Skeletal muscle cell (primary cell): ENCODE measurements around the gene HAAO.
"Not testable (repeated sequence)": the region's sequence is repeated elsewhere in the genome, so short reads cannot be mapped to it uniquely, and the experiment has no call there.

Experiments
- DNase-seq: peaks from one replicate; pipeline ENCODE4 v3.0.0-alpha.2; 2010; ENCODE audit warnings: low read depth
- H3K4me3 ChIP-seq: 2 replicates; pipeline ENCODE4 v1.5.1; 2011; ENCODE audit warnings: low read depth, mild to moderate bottlenecking, control low read depth, low read length, moderate library complexity

HAAO gene

DNA sequence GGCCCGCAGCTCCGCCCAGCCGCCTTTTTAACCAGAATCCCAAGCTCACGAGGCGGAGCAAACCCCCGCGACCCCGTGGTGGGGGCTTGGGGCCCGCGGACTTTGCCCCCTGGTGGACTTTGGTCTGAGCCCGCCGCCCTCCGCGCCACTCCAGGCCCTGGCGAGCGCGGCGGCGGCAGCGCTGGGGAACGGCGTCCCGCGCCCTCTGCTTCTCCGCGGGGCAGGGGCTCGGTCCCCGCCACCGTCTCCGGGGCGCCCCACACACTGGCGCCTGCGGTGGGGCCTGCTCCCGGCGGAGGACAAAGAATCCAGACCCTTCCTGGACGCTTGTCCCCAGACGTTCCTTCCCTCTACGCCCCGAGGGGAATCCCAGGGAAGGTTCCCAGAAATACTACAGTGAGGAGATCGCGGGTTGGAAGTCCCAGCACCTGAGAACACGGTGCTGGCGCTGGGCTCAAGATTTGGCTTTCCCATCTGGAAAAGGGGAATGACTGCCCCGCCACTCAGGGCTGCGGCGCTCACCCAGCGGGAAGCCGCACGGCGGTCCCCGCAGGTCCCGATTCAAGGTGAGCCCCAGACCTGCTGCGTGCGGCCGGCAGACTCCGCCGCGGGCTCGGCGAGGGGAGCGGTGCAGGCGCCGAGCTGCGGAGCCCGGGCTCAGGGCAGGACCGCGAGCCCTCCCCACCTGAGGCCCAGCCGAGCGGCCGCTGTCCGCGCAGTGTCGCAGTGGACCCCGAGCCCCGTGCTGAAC lies at the start of gene HAAO:
Gene HAAO (minus strand): TSS at position 1 of the 751 bp plus-strand sequence. CDS start 47 bp downstream, outside the sequence.
- no peak for DNase-seq

DNA sequence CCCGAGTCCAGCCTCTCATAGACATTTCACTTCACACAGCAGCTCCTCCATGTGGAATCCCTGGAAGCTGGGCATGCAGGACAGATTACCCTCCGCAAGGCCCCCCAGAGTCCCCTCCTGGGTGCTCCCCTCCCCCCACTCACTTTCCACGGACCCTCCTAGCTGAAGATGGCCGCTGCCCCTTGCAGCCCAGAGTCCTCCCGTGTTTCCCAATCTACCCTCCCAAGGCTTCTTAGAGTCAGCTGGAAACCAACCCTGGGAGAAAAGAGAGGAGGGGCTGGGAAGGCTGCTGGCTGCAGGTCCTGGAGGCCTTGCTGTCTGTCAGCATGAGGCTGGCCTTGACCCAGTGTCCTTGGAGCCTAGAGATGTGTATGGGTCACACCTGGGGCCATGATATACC lies 49.0 kb upstream of the HAAO start:
- no peak for DNase-seq
- H3K4me3 ChIP-seq = no peak overlapping the region

More for the DNA sequence above, at the start of gene HAAO:
- H3K4me3 ChIP-seq = peak within 1 kb of the TSS; percentile 42

DNA sequence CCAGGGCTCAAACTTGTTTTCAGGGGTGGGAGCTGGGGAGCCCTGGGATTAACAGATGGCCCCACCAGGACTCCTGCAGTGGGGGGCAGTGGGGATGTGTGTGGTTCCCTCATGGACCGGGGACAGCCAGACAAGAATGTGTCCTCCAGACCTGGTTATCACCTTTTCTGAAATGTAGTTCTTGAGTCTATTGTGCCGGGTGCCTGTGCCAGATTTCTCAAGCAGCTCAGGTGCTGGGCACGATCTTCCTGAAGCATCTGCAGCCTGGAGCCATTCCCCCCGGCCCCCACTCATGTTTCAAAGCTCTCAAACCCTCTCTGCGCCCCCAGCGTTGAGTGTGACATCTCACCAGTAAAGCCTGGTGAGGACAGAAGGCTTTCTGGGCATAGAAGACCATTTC lies 48.4 kb upstream of the HAAO start:
- no peak overlapping the region for H3K4me3 ChIP-seq
- DNase-seq = no peak

DNA sequence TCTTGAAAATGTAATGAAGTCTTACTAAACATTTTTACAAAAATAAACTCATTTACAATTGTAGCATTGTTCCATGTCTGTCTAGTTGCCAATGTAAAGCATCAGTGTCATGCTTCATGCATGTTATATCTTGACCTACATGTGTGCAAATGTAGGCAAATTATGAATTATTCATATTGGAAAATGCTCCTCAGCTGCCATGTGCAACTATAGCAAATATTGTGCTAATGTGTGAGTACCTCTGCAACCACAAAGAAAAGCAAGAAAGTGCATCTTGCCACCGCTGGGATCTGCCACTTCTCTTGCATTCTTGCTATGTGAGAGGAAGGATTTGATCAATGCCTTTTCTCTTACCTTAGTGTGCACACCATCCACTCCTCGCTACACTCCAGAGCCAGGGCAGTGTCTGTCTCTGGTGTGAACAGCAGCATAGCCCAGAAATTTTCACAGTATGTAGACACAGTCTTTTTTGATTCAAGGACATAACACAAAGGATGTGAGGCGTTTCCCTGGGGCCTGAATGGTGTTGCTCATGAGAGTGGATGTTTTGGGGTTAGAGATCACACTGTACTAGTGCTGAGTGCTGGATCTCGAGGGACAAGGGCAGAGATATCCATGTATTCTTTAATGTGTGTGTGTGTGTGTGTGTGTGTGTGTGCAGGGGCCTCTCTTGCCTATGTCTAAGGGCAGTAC lies 47.6 kb upstream of the HAAO start:
- no peak overlapping the region for H3K4me3 ChIP-seq
- peak; percentile 64 for DNase-seq

DNA sequence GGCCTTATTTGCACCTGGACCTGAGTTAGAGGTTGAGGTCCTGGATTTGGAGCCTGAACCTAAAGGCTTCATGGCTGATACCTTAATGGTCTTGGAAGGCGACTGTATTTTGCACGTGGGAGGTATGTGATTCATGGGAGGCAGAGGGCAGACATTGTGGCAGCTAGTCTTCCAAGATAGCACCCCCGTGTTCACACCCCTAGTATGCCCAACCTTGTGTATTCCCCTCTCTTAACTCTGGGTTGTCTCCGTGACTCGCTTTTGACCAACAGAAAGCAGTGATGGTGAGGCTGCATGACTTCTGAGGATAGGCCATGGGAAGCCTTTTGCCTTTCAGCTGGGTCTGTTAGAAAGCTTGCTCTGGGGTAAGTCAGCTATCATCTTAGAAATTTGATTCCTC lies 45.8 kb upstream of the HAAO start:
- no peak overlapping the region for H3K4me3 ChIP-seq
- no peak for DNase-seq

DNA sequence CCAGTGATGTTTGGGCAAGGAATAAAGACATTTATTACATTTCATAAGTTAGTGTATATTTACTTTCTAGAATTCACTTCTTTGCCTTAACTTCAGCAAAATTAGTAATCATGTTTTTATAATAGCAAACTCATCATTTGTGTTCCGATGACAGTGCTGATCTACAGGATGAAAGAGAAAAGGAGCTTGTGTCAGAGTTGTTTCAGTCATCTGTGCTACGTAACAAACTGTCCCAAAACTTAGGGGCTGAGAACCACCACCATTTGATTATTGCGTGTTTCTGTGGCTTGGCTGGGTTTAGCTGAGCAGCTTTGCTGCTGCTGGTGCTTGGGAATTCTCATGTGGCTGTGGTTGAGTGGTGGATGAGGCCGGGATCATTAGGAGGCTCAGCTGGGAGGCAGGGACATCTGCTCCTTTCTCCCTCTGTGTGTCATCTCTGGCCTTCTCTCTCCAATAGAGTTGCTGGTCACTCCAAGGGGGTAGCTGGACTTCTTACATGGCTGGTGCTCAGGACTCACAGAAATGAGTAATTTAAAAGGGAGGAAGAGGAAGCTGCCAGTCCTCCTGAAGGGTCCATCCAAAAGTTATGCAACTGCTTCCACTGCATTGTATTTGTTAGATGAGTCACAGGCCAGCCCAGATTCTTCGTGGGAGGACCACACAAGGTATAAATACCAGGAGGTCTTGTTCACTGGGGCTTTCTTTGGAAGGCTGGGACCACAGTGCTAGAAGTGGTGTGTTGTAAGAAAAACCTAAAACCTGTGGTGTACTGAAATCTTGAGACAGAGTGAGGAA lies 43.4 kb upstream of the HAAO start:
- peak; percentile 99 for DNase-seq
- no peak overlapping the region for H3K4me3 ChIP-seq

DNA sequence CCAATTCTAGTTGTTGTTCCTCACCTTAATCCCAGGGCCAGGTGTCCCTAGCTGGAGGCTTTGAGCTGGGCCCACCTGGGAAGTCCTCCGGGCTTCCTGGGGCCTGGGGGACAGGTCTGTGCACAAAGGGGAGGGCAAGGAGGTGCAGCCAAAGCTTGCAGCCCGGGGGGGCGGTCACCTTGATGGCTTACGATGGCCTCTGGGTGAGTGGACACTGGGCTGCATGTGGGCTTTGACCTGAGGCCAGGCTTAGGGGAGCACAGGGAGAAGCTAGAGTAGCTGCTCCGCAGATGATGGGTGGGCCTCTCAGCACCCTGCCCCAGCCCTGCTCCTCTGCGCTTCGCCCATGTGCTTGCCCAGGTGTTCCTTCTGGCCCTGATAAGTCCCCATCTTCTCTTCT lies 41.8 kb upstream of the HAAO start:
- no peak for DNase-seq
- no peak overlapping the region for H3K4me3 ChIP-seq

DNA sequence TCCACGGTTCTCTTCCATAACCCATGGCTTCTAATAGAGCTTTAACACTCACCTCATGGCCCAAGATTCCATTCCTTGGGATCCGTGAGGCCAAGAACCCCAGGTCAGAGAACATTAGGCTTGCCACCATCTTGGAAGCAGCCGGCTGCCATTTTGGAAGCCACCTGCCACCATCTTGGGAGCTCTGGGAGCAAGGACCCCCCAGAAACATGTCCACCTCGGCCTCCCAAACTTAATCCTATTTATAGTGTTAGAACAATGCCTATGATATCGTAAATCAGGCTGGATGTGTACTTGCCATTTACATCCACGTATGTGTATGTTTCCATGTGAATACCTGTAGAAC lies 39.9 kb upstream of the HAAO start:
- DNase-seq = no peak
- no peak overlapping the region for H3K4me3 ChIP-seq

DNA sequence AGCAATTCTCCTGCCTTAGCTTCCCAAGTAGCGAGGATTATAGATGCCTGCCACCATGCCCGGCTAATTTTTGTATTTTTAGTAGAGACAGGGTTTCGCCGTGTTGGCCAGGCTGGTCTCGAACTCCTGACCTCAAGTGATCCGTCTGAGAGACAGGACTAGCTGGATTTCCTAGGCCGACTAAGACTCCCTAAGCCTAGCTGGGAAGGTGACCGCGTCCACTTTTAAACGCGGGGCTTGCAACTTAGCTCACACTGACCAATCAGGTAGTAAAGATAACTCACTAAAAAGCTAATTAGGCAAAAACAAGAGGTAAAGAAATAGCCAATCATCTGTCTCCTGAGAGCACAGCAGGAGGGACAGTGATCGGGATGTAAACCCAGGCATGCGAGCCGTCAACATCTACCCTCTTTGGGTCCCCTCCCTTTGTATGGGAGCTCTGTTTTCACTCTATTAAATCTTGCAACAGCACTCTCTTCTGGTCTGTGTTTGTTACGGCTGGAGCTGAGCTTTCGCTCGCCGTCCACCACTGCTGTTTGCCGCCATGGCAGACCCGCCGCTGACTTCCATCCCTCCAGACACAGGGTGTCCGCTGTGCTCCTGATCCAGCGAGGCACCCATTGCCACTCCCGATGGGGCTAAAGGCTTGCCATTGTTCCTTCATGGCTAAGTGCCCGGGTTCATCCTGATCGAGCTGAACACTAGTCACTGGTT lies 39.3 kb upstream of the HAAO start:
- DNase-seq, H3K4me3 ChIP-seq: not testable (repeated sequence)

DNA sequence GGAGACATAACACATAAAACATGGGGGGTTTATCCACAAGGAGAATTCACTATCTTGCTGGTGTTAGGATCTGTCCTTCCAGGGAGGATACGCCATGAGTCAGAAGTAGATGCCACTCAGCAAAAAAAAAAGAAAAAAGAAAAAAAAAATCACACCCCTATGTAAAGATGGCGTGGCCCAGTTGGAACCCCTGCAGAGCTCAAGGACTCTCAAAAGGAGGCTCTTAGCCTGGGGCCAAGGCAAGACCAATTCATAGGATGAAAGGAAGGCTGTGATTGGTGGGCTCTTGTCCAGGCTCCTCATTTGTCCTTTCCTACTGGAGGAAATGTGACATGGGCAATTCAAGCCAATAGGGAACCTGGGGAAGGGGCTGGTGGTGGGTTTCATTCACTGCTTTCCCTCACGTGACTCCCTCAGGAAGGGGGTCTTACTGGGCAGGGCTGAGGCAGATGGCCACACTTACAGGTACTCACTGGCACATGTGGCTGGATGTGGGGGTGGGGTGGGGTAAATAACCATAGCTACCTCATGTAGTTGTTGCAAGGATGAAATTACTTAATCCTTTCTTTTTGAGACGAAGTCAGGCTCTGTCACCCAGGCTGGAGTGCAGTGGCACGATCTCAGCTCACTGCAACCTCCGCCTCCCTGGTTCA lies 38.7 kb upstream of the HAAO start:
- DNase-seq = no peak
- H3K4me3 ChIP-seq = no peak overlapping the region

DNA sequence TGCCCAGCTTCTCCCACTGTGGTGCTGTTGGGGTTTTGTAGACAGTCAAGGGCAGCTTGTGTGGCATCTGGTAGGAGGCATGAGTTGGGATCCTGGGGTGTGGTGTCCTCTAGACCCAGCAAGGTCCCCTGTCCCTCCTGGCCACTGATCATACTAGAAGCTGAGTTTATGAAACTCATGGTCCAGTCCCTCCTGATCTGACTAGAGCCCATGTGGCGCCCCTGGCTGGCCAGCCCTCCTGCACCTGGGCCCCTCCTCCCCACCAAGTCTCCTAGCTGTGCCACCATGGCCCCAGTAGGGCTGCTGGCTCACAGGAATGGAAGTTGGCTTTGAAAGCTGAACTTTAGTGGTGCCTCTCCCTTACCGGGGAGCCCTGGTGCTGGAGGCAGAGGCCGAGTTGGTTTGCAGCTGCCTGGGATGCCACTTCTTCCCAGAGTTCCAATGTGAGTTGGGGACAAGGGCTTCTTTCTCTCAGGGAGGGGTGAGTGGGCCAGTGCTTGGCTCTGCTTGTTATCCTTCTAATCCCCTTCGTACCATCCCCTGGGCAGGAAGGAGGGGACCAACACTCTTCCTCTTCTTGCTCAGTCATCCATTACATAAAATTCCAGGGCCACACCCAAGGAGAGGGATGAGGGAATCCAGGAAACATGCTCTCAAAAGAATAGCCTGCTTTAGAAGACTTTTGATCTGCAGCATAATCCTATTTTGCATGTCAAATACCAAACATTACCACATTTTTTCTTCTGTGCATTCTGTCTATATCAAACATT lies 37.5 kb upstream of the HAAO start:
- no peak overlapping the region for H3K4me3 ChIP-seq
- no peak for DNase-seq

DNA sequence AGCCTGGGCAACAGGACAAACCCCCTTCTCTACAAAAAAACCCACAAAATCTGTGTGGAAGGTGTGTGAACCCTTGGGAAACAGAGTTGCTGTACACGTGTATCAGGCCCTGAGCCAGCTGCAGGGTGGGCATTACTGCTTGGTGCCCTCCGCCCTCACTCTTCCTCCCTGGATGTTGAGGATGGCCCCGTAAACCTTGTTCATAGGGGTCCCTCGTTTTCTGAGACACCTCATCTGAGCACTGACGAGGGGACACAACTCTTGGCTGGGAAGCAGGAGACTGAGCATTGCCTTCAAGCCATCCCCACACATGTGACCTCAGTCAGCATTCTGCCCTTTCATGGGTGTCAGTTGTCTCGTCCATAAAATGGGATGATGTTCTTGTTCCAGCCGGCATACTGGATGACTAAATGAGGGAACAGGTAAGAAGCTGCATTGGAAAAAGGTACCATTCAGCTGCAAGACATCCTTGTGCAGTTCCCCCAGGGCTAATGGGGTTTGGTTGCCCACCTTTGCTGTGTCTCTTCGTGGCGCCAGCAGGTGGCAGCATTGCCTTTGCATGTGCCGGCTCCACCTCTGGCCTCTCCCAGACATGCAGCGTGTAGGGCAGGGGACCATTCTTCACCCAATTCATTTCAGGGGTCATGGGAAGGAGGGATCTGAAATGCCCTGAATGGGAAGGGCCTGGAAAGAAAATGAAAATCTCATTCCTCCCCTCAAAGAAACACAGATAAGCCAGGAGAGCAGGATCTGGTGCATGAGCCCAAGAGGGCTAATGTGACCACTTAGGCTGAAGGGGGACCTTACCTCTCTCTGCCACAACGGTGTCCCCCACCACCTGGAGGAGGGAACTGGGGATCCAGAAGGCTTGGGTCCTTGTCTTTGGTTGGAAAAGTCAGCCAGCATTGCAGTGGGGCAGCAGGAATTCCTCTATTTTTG lies 36.4 kb upstream of the HAAO start:
- H3K4me3 ChIP-seq = no peak overlapping the region
- DNase-seq = no peak

DNA sequence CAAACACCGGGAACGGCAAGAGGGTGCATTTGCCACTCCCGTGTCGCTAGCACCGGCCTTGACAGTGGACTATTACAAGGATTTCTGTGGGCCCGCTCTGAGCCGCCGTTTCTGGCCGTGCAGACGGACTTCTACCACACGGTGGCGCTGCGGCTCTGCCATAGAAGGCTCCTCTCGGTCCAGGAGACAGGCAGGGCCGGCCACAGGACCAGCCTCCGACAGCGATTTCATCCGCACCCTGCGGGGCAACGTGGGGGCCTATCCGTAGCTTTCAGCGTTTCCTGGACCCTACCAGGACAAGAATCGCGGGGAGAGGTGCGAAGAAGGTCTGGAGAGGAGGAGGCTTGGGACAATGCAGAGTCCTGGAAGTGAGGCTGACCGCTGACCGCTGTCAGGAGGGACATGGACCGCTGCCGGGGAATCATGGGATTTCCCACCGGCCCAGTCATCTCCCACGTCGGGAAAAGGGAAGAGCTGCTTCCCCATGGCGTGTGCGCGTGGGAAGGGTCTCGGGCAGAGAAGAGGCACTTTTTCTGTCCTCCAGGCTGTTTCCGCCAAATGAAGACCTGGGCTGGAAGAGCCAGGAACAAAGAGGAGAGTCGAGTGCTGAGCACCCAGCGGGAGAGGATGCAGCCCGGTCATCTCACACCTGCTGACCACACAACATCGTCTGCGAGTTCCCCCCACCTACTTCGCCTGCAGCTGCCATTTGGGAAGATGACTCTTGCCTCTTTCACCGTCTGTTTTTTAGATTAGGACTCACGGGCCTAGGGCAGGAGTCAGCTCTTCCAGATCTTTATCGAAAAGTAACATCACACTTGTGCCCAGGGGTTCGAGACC lies 35.5 kb upstream of the HAAO start:
- H3K4me3 ChIP-seq = peak overlapping the region; percentile 33
- DNase-seq = no peak

DNA sequence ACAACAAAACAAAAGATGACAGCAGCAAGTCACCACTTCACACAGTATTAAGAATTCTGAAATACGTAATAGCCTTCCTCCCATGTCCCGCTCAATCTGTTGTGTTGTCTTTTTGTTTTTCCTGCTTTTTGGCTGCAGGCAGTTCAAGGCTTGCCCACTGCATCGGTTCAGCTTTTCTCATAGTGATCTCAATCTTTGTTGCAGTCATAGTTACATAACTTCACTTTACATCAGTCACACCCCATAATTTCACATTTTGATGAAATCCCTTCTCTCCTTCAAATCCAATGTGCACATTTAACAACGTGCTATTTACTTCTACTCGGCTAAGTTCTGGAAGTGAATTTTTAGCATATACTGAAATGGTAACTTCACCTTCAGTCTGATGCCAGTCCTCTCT lies 33.8 kb upstream of the HAAO start:
- no peak for DNase-seq
- no peak overlapping the region for H3K4me3 ChIP-seq

DNA sequence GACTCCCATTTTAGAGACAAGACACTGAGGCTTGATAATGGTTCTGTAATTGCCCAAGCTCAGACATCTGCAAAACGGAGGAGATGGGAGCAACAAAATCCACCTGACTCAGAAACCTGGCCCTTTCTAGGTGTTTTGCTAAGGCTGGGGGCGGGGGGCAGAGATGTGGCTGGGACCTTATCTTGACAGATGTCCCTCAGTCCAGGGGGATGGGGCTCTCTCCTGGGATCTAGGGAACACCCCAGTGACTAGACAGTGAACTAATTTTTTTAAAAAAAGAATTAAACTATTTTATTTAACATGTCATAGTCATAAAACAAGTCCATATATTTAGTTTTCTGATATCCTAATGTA lies 32.0 kb upstream of the HAAO start:
- H3K4me3 ChIP-seq = no peak overlapping the region
- no peak for DNase-seq

DNA sequence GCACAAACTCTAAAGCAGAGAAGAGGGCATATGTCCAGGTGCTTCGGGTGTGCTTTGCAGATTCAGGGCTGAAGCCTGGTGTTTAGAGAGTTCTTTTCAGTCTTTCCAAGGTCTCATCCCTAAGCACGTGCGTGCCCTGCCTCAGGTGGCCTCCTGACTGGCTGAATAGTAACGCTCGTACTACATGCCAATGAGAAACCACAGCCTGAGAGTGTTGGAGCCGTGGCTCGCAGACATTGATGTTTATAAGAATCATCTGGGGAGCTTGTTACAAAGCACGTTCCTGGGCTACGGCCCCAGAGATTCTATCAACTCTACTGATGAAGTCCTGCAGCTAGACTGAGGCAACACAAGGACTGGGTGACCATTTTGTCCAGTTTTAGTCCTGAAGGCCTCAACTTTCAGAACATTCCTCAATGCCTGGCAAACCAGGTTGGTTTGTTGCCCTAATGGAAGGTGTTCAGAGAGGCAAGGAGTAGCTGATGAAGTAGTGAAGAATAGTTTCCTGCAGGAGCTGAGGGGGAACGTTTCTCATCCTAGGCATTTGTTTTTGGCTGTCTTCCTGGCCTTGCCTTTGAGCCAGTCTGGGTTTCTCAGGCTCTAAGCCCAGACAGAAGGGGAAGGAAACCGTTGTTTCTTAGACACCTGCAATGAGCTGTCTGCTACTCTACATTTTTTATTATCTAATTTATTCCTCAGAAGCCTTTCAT lies 31.5 kb upstream of the HAAO start:
- no peak for DNase-seq
- no peak overlapping the region for H3K4me3 ChIP-seq
